GM10248 (cell line): ENCODE measurements around the gene YEATS4.

Source experiments
- CTCF ChIA-PET: fragments of 300-600 bp; sonication (Branson Sonifier 250); formaldehyde crosslinking; extraction: SDS; loops from one replicate; lab custom pipeline; 2021; ENCODE audit warnings: antibody characterized with exemption; lab: Yijun Ruan, JAX
- POLR2A ChIA-PET: fragments of 350-650 bp; sonication (Branson Sonifier 250); formaldehyde crosslinking; extraction: SDS; loops from one replicate; lab custom pipeline; 2020; ENCODE audit warnings: antibody characterized with exemption; lab: Yijun Ruan, JAX
- DNase-seq: peaks from one replicate; pipeline ENCODE4 v3.0.0; 2012; ENCODE audit errors: extremely low spot score
- CTCF ChIP-seq: IDR thresholded peaks from 2 replicates; pipeline ENCODE4 v1.5.1; 2012; ENCODE audit warnings: mild to moderate bottlenecking, low read depth; ENCODE audit errors: extremely low read depth, missing control alignments, control extremely low read depth

Gene YEATS4

GRCh38 chr12:69410571-69410970 is 51.0 kb downstream of the YEATS4 start:
- no peak for DNase-seq
- ChIA-PET CTCF (interaction anchor here (1.5 kb wide), 1 partner anchor 10 kb away, joined by 3 read pairs; no protein-coding TSS in a partner anchor), POLR2A (no interaction called here)
- no peak for TF ChIP-seq CTCF

GRCh38 chr12:69412655-69413054 is 53.1 kb downstream of the YEATS4 start:
- no peak for DNase-seq
- no peak for TF ChIP-seq CTCF
- ChIA-PET POLR2A (no interaction called here), CTCF (no interaction called here)

GRCh38 chr12:69415471-69416275 is 56.1 kb downstream of the YEATS4 start:
- ChIA-PET CTCF (no interaction called here), POLR2A (no interaction called here)
- TF ChIP-seq CTCF: peak; percentile 40
- peak; percentile 22 for DNase-seq

GRCh38 chr12:69417231-69417630 is 57.7 kb downstream of the YEATS4 start:
- DNase-seq: no peak
- CTCF ChIA-PET: interaction anchor here (0.9 to 1.3 kb wide), 4 partner anchors 10 to 222 kb away, joined by 3 to 6 read pairs (median 3); no protein-coding TSS in a partner anchor
- POLR2A ChIA-PET: no interaction called here
- no peak for TF ChIP-seq CTCF

- no peak for TF ChIP-seq CTCF
- POLR2A ChIA-PET: no interaction called here
- no peak for DNase-seq
- CTCF ChIA-PET: interaction anchor here (0.9 to 1.3 kb wide), 4 partner anchors 10 to 222 kb away, joined by 3 to 6 read pairs (median 3); no protein-coding TSS in a partner anchor
These were observed 58.2 kb downstream of the YEATS4 start for GRCh38 chr12:69417741-69418167.

GRCh38 chr12:69419701-69420100 is 60.2 kb downstream of the YEATS4 start:
- TF ChIP-seq CTCF: no peak
- ChIA-PET CTCF (interaction anchor here (1.1 to 1.4 kb wide), 2 partner anchors 10 to 13 kb away, joined by 3 to 5 read pairs; no protein-coding TSS in a partner anchor), POLR2A (no interaction called here)
- no peak for DNase-seq
